Neural crest cell (in vitro differentiated cells): ENCODE results near the gene MRPS25. TPM values are rescaled to one million over a fixed set of nuclear protein-coding genes. Genes with fewer than 3 reads are reported as not detected.
"Not testable (repeated sequence)": the region's sequence is repeated elsewhere in the genome, so short reads cannot be mapped to it uniquely, and the experiment has no call there.

ENCODE experiments used
- DNase-seq: peaks from one replicate; pipeline ENCODE4 v3.0.0; 2021; ENCODE audit warnings: low read depth, mixed read lengths, low spot score
- H3K27ac Mint-ChIP-seq: one replicate; pipeline ENCODE4 v1.8.0; 2021; ENCODE audit warnings: mild to moderate bottlenecking, mixed read lengths; ENCODE audit not compliant: unreplicated experiment
- H3K27me3 Mint-ChIP-seq: 2 replicates; pipeline ENCODE4 v1.8.0; 2021; ENCODE audit warnings: low read depth, mild to moderate bottlenecking, mixed read lengths
- H3K36me3 Mint-ChIP-seq: 2 replicates; pipeline ENCODE4 v1.8.0; 2021; ENCODE audit warnings: low read depth, mild to moderate bottlenecking, mixed read lengths
- H3K4me1 Mint-ChIP-seq: 2 replicates; pipeline ENCODE4 v1.8.0; 2021; ENCODE audit warnings: mixed read lengths
- H3K4me3 Mint-ChIP-seq: one replicate; pipeline ENCODE4 v1.8.0; 2021; ENCODE audit warnings: mild to moderate bottlenecking, mixed read lengths
- H3K9me3 Mint-ChIP-seq: 2 replicates; pipeline ENCODE4 v1.8.0; 2021; ENCODE audit warnings: mixed read lengths
- CTCF ChIP-seq: fragments of 200-600 bp; sonication (generic); conservative IDR thresholded peaks from 2 replicates; pipeline ENCODE4 v1.5.0; 2021; ENCODE audit warnings: antibody characterized with exemption, mild to moderate bottlenecking
- total RNA-seq: library from RNA; stranded (reverse); gene quantifications from 2 replicates; pipeline ENCODE4 v1.2.1, GENCODE V29; 2021

The MRPS25 gene
- total RNA-seq, 1 donor from 2014 or later, result 60.9 TPM

GRCh38 chr3:15007681-15008141, 57.4 kb downstream of the MRPS25 start:
- no peaks in the 10 kb centered on the region for H3K27me3 Mint-ChIP-seq
- peak overlapping the region; percentile 69 for H3K27ac Mint-ChIP-seq
- no peak for DNase-seq
- H3K36me3 Mint-ChIP-seq, result peaks cover 23% of the 10 kb centered on the region
- H3K4me3 Mint-ChIP-seq, result no peak overlapping the region
- no peaks in the 10 kb centered on the region for H3K9me3 Mint-ChIP-seq
- TF ChIP-seq CTCF, result no peak
- H3K4me1 Mint-ChIP-seq, result peaks cover 4% of the 10 kb centered on the region

GRCh38 chr3:14999182-14999581, 65.9 kb downstream of the MRPS25 start:
- not testable (repeated sequence) for H3K9me3 Mint-ChIP-seq, H3K4me3 Mint-ChIP-seq, H3K27me3 Mint-ChIP-seq, H3K27ac Mint-ChIP-seq, DNase-seq, H3K4me1 Mint-ChIP-seq
- peaks cover 41% of the 10 kb centered on the region for H3K36me3 Mint-ChIP-seq

Other genes starting within 250 kb of the MRPS25 start
- gene FGD5, start 246.4 kb downstream of the MRPS25 start, total RNA-seq, result 0.27 and 0.61 TPM in 2 replicates
- gene NR2C2, start 117.7 kb downstream of the MRPS25 start, total RNA-seq, result 34.4 and 37.7 TPM in 2 replicates
- 29.6 and 29.7 TPM in 2 replicates for gene RBSN, start 33.8 kb upstream of the MRPS25 start, total RNA-seq
- 29.2 and 30.9 TPM in 2 replicates for gene CAPN7, start 140.9 kb upstream of the MRPS25 start, total RNA-seq